NCI-H2196 (cell line): ENCODE results near the gene SPTBN1.
"Not testable (repeated sequence)": the region's sequence is repeated elsewhere in the genome, so short reads cannot be mapped to it uniquely, and the experiment has no call there.

Experiments used
- DNase-seq: peaks from one replicate; lab custom pipeline; 2025; ENCODE audit not compliant: unreplicated experiment; lab: John Stamatoyannopoulos, UW

The SPTBN1 gene

DNA sequence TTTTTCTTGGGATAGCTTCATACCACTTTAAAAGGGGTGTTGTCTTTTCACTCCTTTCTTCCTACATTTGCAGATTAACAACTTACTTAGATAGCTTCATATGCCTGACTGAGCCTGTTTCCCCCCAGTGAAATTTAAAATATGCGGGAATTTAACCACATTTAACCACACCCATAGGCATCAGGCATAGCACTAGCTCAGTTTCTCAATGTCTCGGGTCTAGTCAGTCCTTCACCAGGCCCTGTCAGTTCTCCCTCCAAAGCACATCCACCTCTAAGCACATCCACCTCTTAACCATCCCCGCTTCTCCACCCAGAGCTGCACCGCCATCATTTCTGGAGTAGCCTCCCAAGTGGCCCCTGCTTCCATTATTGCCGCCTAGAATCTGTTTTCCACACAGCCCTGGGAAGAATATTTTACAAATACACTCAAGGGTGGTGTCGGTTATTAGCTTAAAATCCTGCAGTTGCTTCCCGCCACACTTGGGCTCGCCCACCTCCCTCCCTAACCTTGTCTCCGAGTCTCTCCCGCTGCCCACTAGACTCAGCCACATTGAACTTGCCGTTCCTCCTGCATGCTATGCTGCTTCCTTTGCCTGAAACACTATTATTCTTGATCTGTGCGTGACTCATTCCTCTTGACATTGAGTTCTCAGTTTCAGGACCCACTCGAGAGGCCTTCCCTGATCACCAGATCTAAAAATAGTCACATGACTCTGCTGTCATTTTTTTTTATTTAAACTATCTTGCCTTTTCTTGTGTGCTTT lies 68.3 kb downstream of the SPTBN1 start:
- DNase-seq: peak; percentile 2

DNA sequence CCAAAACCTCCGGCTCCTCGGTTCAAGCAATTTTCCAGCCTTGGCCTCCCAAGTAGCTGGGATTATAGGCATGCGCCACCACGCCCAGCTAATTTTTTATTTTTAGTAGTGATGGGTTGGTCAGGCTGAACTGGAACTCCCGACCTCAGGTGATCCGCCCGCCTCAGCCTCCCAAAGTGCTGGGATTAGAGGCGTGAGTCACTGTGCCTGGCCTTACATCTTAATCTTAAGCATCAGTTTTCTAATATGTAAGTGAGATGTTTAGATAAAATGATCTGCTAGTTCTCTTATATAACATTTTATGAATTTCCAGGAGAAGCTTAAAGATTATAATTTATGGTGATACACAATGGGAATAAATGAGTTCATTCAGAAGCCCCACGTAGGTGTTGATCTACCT lies 69.2 kb downstream of the SPTBN1 start:
- no peak for DNase-seq

DNA sequence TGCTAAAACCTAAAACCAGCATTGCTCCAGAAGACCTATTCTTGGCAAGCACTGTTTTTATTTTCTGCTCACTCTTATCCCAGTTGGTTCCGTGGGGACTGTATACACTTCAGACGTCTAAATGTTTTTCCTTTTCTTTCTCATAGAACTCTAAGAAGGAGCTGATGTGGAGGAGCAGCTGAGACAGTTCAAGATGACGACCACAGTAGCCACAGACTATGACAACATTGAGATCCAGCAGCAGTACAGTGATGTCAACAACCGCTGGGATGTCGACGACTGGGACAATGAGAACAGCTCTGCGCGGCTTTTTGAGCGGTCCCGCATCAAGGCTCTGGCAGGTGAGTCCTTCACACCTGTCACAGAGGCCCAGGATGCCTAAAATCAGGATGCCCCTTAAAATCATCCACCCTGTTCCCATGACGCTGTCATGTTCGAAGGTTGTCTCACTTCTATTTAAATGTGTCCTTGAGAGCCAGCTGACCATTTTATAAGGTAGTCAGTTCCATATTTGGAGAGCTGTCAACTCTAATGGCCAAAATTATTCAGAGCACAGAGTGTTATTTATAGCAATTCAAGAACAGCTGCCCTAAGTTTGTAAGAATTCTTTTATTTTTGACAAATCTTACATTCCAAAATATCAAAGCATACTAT lies 70.2 kb downstream of the SPTBN1 start:
- DNase-seq: no peak

DNA sequence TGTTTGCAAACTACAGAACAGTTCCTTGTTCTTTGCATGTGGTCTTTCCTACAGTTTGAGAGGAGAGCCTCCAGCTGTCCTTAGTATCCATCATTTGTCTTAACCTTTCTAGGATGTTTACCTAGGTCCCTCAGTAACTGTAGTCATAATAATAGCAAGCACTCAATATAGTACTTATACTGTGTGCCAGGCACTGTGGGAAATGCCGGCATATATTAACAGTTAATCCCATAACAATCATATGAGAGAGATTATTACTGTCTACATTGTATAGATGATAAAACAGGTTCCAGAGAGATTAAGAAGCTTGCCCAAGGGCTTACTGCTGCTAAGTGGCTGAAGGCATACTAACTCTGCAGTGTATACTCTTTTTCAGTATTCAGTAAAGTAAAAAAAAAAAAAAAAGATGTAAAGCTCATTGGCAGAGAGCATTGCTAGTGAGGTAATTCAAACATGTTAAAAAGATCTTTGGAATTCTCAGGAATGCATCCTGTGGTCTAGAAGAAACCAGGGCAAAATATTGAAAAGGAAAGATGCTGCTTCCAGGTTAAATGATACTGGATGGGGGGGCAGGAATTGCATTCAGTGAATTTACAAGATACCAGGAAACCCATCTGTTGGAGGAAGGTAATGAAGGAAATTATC lies 72.3 kb downstream of the SPTBN1 start:
- DNase-seq: no peak

DNA sequence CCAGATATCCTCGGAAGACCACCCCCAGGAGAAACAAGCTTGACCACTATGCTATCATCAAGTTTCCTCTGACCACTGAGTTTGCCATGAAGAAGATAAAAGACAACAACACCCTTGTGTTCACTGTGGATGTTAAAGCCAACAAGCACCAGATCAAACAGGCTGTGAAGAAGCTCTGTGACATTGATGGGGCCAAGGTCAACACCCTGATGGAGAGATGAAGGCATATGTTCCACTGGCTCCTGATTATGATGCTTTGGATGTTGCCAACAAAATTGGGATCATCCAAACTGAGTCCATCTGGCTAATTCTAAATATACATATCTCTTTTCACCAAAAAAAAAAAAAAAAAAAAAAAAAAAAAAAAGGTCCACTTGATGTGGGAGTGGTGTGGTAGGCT lies 73.4 kb downstream of the SPTBN1 start:
- DNase-seq: not testable (repeated sequence)

DNA sequence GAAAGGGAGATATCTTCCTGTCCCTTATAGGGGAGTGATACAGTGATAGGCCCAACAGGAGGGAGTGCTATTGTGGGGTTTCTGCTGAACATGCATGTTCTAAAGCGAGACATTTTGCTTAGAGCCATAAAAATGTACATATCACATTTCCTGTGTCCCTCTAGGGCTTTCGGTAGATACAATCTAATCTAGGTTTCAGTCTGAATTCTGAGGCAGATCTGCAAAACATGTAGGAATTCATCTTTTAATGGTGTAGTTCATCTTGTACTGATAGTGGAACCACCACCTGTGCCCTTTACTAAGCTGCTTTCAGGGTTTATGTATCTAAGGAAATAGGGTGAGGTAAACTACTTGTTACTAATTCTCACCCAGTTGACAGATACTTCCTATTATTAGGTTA lies 73.8 kb downstream of the SPTBN1 start:
- no peak for DNase-seq

DNA sequence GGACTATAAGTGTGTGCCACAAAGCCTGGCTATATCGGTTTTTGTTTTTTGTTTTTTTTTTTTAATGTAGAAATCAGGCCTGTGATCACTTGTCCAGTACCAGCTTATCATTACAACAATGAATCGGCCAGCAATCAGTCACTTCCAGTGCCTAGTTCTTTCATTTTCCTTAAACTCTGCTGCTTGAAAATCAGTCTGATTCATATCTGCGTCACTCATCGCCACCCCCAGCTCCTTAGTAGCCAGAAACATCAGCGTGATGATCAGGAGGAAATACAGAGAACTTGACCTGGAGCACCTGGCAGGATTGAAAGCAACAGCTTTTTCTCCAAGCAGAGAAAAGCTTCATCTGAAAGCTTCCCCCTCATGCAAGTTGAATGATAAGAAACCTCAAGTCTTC lies 75.4 kb downstream of the SPTBN1 start:
- no peak for DNase-seq

DNA sequence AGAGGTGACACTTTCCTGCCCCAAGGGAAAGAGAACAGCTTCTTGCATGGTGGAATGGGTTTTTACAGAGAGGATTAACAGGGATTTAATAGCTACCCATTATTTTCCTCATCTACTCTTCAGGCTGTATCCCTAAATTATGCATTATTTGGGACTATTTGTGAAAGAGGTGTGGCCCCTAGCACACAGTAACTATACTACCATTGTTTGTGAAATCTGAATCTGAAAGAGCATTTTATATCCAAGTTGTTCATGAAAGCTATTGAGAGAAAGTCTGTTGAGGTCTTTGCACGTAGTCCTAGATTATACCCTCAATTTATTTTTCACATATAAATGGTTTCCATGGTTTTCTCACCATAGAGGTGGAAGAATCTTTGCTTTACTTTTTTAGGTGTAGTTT lies 78.1 kb downstream of the SPTBN1 start:
- no peak for DNase-seq

DNA sequence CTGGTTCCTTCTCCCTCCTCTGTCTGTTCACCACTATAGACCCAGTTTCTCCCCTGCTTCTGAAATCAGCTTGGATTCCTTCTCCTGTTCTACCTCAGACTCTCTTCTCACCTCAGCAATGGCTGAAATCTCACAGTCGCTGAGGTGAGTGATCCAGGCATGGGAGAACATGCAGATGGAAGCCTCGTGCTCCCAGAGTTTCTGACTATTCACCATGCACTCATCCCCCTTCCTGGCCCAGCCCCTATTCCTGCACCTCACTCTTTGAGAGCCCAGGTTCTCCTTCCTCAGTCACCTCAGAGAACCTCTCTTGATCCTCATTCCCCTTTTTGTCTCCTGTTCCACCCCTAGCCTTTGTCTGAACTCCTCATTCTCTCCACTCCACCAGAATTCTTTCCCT lies 78.5 kb downstream of the SPTBN1 start:
- DNase-seq: no peak

DNA sequence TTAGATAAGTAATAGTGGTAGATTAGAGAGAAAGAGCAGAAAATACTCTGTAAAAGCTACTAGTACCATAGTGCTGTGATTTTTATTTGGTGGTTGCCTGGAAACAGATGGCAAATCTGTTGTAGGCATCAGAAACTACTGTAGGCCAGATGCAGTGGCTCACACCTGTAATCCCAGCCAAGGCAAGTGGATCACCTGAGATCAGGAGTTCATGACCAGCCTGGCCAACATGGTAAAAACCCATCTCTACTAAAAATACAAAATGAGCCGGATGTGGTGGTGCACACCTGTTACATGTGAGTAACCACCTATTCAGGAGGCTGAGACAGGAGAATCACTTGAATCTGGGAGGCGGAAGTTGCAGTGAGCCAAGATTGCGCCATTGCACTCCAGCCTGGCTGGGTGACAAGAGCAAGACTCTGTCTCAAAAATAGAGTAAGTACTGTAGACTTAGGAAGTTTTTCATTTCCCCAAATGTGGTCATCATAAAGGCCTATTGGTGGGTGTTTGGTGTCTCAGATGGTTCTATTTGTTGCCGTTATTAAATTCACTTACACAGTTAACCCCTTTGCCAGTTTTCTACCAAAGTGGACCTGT lies 79.6 kb downstream of the SPTBN1 start:
- no peak for DNase-seq

DNA sequence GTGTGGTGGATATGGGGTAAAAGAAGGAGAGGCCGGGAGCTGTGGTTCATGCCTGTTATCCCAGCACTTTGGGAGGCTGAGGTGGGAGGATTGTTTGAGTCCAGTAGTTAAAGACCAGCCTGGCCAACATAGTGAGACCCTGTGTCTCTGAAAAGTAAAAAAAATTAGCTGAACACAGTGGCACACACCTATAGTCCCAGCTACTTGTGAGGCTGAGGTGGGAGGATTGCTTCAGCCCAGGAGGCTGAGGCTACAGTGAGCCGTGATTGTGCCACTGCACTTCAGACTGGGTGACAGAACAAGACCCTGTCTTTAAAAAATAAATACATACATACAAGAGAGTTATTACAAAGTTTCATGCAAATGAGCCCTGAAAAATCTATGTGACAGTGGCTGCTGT lies 80.6 kb downstream of the SPTBN1 start:
- no peak for DNase-seq

DNA sequence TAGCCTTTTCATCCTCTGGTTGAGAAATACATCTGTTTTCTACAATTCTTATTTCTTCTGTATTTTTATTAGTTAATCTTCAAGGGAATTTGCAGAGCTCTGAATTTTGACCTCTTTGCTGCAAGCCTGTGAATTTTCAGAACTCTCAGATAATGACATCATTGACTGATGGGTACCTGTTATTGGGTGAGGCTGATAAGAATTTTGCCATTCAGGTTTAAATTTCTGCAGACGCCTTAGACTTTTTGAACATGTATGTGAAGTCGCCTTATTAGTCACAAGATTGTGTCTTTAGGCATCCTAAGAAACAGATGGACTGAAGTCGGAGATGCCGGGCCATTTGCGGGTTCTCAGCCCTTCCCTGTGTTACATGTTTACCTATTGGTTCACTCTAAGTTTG lies 82.4 kb downstream of the SPTBN1 start:
- DNase-seq: no peak

DNA sequence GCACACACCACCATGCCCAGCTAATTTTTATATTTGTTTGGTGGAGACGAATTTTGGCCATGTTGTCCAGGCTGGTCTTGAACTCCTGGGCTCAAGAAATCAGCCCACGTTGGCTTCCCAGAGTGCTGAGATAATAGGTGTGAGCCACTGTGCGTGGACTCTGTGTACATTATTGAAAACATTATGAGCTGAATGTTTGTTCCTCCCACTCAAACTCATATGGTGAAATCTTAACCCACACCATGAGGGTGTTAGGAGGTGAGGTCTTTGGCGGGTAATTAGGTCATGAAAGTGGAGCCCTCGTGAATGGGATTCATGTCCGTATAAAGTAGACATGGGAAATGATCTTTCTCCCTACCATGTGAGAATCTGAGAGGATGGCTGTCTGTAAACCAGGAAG lies 83.6 kb downstream of the SPTBN1 start:
- DNase-seq: no peak

DNA sequence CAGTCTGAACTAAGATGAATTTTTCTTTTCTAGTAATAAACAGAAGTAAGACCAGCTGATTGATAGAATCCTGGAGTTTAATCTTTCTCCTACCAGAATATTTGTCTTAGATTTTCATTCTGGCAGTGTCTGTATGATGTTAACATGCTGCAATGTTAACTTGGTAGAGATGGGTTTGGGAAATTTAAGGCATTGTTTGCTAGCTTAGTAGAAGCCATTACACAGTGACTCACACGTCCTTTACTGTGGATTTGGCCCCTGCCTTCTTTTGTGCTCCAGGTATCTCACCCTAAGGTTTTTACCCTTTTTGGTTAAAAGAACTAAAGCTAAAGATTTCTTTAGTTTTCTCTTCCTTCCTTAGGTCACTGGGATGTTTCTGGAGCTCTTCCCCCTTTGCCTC lies 84.1 kb downstream of the SPTBN1 start:
- DNase-seq: no peak

DNA sequence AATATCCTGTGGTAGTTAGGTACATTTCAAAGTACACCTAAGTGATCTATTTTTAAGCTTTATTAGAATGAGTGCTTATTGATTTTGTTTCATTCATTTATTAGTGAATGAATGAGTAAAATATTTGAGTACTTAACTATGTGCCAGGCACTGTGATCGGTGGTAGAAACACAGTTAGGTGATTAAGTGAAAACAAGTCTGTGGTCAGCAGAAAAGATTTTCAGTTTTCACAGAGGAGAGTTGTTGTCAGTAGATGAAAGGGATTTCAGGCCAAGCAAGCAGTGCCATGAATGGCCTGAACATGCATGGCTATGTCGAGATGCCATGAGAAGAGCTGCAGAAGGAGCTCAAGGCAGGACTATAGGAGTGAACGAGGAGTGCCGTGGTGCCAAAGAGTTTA lies 85.9 kb downstream of the SPTBN1 start:
- no peak for DNase-seq

DNA sequence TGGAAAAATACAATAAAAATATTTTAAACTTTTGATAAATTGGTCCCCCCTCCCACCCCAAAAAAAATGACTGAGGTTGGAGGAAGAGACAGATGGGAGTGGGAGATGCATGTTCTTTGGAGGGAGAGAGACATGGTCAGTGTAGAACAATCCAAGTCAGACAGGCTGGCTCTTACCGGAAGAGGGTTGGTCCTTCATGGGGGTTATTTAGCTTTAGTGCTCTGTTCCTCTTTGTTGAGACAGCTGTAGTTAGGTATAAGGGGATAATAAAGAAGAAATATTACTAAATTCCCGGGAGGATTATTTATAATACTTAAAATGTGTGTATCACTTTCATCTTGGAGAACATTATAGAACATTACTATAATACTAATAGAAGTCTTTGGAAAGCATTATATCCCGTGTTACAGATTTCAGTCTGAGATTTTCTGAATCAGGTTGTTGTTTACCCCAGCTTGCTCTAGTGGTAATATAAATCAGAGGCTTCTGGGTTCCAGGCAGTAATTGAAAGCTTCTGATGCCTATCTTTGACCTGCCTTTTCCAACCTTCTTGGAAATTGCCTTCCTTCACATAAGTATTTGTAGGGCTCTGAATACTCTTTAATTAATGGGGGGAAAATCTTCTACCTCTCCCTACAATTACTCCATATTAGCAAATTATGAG lies 87.7 kb downstream of the SPTBN1 start:
- no peak for DNase-seq

DNA sequence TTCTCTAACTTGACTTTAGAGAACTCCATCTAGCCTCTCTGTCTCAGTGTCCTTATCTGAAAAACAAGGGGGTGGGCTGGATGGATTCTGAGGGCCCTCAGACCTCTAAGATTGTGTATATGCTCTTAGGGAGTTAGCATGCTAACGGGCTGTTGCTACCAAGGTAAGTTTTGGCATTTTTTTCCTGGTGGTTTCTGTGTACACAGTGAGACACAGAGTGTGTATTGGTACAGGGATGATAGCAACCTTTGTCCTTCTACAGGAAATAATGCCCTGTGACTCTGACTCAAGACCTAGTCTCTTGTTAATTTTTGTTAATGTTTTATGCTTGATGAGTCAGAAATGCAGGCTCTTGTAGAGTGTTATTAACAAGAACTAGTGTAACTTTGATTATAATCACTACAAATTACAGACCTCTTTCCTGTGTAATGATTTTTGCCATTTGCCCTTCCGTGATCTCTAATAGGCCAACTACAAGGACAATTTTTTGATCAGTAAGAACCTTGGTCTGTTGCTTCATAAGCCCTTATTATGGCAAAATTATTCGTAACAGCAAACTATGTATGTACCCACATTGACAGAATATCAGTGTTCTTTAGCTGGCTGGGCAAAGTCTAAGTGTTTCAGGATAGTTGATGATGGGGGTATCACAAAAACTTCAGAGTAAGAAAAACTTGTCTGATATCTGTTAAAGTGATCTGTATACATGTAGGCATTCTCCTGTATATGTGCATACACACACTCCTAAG lies 89.7 kb downstream of the SPTBN1 start:
- peak; percentile 9 for DNase-seq

DNA sequence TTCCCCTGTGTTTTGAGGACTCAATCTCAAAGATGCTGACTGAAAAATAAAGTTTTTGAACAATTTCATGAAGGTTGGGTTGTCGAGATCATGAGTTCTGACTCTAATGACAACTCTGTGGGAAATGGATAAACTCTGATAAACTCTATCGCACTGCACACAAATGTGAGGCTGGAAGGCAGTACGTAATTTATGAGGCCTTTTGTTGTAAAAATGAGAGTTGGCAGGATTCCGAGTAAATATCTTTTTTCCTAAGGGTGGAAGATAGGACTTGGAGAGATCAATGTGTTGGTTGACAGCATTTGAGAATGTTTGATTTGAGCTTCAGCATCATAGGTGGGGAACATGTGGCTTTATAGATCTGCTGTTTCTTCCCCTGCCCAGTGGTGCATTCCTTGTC lies 90.4 kb downstream of the SPTBN1 start:
- no peak for DNase-seq

DNA sequence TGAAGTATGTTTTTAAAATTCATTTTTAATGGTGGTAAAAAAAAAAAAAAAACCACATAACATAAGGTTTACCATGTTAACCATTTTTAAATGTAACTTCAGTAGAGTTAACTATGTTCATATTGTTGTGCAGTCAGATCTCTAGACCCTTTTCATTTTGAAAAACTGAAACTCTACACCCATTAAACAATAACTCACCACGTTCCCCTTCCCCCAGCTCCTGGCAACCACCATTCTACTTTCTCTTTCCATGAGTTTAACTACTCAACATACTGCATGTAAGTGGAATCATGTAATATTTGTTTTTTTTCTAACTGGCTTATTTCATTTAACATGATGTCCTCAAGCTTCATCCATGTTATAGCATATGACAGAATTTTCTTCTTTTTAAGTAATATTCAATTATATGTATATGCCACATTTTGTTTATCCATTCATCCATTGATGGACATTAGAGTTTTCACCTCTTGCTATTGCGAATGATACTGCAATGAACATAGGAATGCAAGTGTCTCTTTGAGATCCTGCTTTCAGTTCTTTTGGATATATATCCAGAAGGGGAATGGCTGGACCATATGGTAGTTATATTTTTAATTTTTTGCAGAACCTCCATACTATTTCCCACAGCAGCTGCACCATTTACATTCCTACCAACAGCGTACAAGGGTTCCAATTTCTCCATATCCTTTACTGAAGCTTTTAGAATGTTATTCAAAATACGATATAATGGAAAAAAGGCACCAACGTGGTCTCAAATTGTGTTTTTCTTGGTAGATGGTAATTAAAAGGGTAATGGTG lies 91.0 kb downstream of the SPTBN1 start:
- no peak for DNase-seq

DNA sequence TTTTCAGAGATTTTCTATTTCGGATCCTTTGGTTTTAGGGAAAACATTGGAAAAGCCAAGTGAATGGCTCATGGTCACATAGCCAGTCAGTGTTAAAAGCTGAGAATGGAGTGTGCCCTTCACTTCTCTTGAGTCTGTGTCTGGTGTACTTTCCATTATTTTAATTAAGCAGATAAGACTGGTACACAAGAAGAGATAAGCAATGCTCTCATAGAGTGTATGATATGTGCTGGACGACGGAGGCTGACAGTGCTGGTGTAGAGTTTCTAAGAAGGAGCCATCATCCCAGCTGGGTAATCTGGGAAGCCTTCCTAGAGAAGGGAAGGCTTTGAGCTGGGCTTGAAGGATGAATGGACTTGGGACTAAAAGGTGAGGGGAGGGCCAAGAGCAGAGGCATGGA lies 93.3 kb downstream of the SPTBN1 start:
- DNase-seq: no peak
